Neutrophil (primary cell): Measurements from ENCODE around the gene NTRK1.

Source experiments
- H3K27ac ChIP-seq: fragments of 200-600 bp; sonication (generic); 2 replicates; pipeline ENCODE4 v1.5.1; 2016; ENCODE audit warnings: mild to moderate bottlenecking, moderate library complexity
- H3K27me3 ChIP-seq: fragments of 200-600 bp; sonication (generic); 2 replicates; pipeline ENCODE4 v1.6.0; 2016; ENCODE audit warnings: mild to moderate bottlenecking
- H3K36me3 ChIP-seq: fragments of 200-600 bp; sonication (generic); 2 replicates; pipeline ENCODE4 v1.5.1; 2017
- H3K4me1 ChIP-seq, 2 experiments: fragments of 200-600 bp in 1 of 2; sonication (generic) in 1 of 2; 1 replicate in 1 of 2; 2 replicates in 1 of 2; pipeline versions ENCODE4 v1.5.1 to v1.6.1; 2013 to 2016; ENCODE audit warnings: low read depth in 1 of 2, low read length in 1 of 2, mild to moderate bottlenecking in 1 of 2, moderate library complexity in 1 of 2; ENCODE audit not compliant: control insufficient read depth in 1 of 2, insufficient read depth in 1 of 2
- H3K4me3 ChIP-seq, 2 experiments: fragments of 200-600 bp in 1 of 2; sonication (generic) in 1 of 2; 1 replicate in 1 of 2; 2 replicates in 1 of 2; pipeline ENCODE4 v1.5.1; 2013 to 2016; ENCODE audit warnings: low read depth in 1 of 2, low read length in 1 of 2, mild to moderate bottlenecking in 1 of 2, moderate library complexity in 1 of 2
- H3K9me3 ChIP-seq: fragments of 200-600 bp; sonication (generic); 2 replicates; pipeline ENCODE4 v1.5.1; 2016
- TF ChIP-seq, protein P1 (sequence below): fragments of 200-600 bp; sonication (generic); IDR thresholded peaks from 2 replicates; pipeline ENCODE4 v1.5.1; 2016; ENCODE audit warnings: antibody characterized with exemption

NTRK1 gene

DNA sequence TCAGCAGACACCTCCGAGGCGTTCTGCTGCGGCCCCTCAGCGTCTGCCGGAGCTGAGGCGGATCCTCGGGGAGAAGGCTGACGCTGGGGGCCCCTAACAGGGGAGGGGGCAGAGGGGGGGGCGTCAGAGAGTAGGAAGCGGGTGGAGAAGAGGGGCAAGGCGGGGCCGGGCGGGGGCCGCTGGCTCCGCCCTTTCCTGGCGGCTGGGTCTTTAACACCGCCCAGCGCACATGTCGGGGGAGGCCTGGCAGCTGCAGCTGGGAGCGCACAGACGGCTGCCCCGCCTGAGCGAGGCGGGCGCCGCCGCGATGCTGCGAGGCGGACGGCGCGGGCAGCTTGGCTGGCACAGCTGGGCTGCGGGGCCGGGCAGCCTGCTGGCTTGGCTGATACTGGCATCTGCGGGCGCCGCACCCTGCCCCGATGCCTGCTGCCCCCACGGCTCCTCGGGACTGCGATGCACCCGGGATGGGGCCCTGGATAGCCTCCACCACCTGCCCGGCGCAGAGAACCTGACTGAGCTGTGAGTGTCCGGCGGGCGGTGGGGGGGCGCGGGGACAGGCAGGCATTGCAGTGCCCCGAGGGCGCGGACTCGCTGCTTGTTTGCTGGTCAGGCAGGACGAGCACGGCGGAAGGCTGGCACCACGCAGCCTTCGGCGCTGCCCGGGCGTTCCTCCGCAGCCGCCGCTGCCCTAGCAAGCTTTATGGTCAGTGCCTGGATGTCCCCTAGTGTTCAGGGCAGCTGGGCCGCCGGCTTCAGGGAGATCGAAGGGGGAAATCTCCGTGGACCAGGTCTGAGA, at the start of gene NTRK1:
Gene NTRK1 (plus strand): TSS at position 238 of the 796 bp plus-strand sequence. CDS start 70 bp downstream, at position 308.
- Histone ChIP-seq H3K4me3 (no peak within 1 kb of the TSS), H3K9me3 (no peaks in the 10 kb centered on the region), H3K27me3 (peaks cover 99% of the 10 kb centered on the region)

DNA sequence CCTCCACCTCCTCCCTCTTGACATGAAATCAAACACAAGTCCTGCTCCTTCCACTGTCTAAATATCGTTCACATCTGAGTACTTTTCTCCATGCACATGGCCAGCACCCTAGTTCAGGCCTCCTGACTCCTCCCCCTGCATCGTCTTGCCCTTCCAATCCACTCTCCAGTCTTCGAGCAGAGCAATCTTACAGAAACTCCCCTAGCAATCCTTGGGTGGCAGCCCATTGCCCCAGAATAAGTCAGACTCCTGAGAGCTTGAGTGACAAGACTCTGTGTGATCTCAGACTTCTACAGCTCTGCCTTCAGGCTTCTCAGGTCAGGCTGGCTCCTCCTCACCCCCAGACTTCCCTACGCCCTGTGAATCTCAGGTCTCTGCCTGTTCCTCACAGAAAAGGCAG, 49.5 kb upstream of the NTRK1 start:
- H3K4me3 ChIP-seq: no peak overlapping the region
- peaks cover 7 to 9% of the 10 kb centered on the region in 2 experiments for H3K4me1 ChIP-seq
- H3K9me3 ChIP-seq: no peaks in the 10 kb centered on the region
- no peaks in the 10 kb centered on the region for H3K36me3 ChIP-seq
- TF ChIP-seq, protein P1, sequence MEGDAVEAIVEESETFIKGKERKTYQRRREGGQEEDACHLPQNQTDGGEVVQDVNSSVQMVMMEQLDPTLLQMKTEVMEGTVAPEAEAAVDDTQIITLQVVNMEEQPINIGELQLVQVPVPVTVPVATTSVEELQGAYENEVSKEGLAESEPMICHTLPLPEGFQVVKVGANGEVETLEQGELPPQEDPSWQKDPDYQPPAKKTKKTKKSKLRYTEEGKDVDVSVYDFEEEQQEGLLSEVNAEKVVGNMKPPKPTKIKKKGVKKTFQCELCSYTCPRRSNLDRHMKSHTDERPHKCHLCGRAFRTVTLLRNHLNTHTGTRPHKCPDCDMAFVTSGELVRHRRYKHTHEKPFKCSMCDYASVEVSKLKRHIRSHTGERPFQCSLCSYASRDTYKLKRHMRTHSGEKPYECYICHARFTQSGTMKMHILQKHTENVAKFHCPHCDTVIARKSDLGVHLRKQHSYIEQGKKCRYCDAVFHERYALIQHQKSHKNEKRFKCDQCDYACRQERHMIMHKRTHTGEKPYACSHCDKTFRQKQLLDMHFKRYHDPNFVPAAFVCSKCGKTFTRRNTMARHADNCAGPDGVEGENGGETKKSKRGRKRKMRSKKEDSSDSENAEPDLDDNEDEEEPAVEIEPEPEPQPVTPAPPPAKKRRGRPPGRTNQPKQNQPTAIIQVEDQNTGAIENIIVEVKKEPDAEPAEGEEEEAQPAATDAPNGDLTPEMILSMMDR: no peak
- H3K27ac ChIP-seq: no peak overlapping the region
- peaks cover 58% of the 10 kb centered on the region for H3K27me3 ChIP-seq

More for the DNA sequence above, at the start of gene NTRK1:
- Histone ChIP-seq H3K27ac (no peak within 1 kb of the TSS), H3K36me3 (no peaks in the 10 kb centered on the region), H3K4me1 (no peaks in the 10 kb centered on the region)
- TF ChIP-seq, protein P1: no peak

GRCh38 chr1:156812293-156812990, 48.2 kb upstream of the NTRK1 start:
- Histone ChIP-seq H3K4me1 (peaks cover 13 to 19% of the 10 kb centered on the region in 2 experiments), H3K27me3 (peaks cover 68% of the 10 kb centered on the region), H3K4me3 (no peak overlapping the region), H3K36me3 (no peaks in the 10 kb centered on the region), H3K27ac (no peak overlapping the region), H3K9me3 (no peaks in the 10 kb centered on the region)
- TF ChIP-seq, protein P1: no peak

DNA sequence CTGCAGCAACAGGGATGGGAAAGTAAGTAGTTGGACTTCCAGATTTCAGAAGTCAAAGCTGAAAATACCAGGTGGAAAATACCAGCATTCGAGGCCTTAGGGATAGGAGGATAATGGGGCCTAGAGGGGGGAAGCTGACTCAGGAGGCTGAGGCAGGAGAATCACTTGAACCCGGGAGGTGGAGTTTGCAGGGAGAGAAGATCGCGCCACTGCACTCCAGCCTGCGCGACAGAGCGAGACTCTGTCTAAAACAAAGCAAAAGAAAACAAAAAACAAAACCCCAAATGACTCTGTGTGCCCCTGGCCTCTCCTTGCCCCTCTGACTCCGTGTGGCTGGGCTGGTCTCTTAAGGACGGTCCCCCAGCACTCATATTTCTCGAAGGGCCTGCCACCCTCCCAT, 47.4 kb upstream of the NTRK1 start:
- H3K4me1 ChIP-seq: peaks cover 13 to 19% of the 10 kb centered on the region in 2 experiments
- peak overlapping the region in 1 of 2 experiments; percentile 39 for H3K4me3 ChIP-seq
- H3K9me3 ChIP-seq: no peaks in the 10 kb centered on the region
- TF ChIP-seq, protein P1: no peak
- H3K27me3 ChIP-seq: peaks cover 76% of the 10 kb centered on the region
- H3K36me3 ChIP-seq: no peaks in the 10 kb centered on the region
- H3K27ac ChIP-seq: no peak overlapping the region

- Histone ChIP-seq H3K27ac (no peak overlapping the region), H3K4me1 (peaks cover 13 to 19% of the 10 kb centered on the region in 2 experiments)
Observed at GRCh38 chr1:156813750-156814570, 46.7 kb upstream of the NTRK1 start.

More at GRCh38 chr1:156813750-156814570, 46.7 kb upstream of the NTRK1 start:
- Histone ChIP-seq H3K9me3 (no peaks in the 10 kb centered on the region), H3K27me3 (peaks cover 82% of the 10 kb centered on the region), H3K4me3 (peak overlapping the region; percentile 27 to 39), H3K36me3 (no peaks in the 10 kb centered on the region)
- TF ChIP-seq, protein P1: peak; percentile 9
